Measurements from ENCODE around the gene DECR2. TPM values are rescaled to one million over a fixed set of nuclear protein-coding genes. Genes with fewer than 3 reads are reported as not detected.

DECR2 gene
- total RNA-seq, 1 experiment from 2014 or later: 17.1 TPM

DNA sequence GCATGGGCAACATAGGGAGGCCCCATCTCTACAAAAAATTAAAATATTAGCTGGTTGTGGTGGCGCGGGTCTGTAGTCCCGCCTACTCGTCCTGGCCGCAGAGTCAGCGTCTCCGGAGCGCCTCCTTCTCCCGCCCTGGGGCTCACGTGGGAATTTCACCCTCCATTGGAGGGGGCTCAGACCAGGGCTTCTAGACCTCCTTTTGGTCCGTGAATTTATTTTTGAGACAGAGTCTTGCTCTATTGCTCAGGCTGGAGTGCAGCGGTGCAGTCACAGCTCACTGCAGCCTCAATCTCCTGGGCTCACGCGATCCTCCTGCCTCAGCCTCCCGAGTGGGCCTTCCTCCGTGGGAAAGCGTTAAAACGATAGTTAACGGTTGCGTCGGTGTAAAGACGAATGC is 5.1 kb upstream of the DECR2 start:
- peak overlapping the region; percentile 61 for H3K27ac ChIP-seq (ENCODE audit: low read depth, low read length)
- no peak for DNase-seq (ENCODE audit: low read depth, low spot score)
- no TSS peak for BruUV-seq (replicated peaks)

More for the DNA sequence above, 5.1 kb upstream of the DECR2 start:
- H3K9ac ChIP-seq (ENCODE audit: low read length): peak overlapping the region; percentile 50; the same call in 1 of the 2 replicates
- H3K9me2 ChIP-seq (ENCODE audit: insufficient read depth): no peaks in the 10 kb centered on the region
- no peak for TF ChIP-seq CBX3 (IDR thresholded peaks at IDR 0.05; ENCODE audit: low read depth)
- no peak for TF ChIP-seq CEBPB (IDR thresholded peaks at IDR 0.05; ENCODE audit: low read depth)
- TF ChIP-seq TCF7L2 (IDR thresholded peaks at IDR 0.05; ENCODE audit: borderline replicate concordance, extremely low read depth, insufficient read depth, insufficient read length): no peak
- TF ChIP-seq EZH2 (IDR thresholded peaks at IDR 0.05): no peak
- TF ChIP-seq, protein P1, sequence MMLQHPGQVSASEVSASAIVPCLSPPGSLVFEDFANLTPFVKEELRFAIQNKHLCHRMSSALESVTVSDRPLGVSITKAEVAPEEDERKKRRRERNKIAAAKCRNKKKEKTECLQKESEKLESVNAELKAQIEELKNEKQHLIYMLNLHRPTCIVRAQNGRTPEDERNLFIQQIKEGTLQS (IDR thresholded peaks at IDR 0.05): no peak
- no peak for TF ChIP-seq EZH2phosphoT487 (IDR thresholded peaks at IDR 0.05; ENCODE audit: borderline replicate concordance)
- TF ChIP-seq, protein P2, sequence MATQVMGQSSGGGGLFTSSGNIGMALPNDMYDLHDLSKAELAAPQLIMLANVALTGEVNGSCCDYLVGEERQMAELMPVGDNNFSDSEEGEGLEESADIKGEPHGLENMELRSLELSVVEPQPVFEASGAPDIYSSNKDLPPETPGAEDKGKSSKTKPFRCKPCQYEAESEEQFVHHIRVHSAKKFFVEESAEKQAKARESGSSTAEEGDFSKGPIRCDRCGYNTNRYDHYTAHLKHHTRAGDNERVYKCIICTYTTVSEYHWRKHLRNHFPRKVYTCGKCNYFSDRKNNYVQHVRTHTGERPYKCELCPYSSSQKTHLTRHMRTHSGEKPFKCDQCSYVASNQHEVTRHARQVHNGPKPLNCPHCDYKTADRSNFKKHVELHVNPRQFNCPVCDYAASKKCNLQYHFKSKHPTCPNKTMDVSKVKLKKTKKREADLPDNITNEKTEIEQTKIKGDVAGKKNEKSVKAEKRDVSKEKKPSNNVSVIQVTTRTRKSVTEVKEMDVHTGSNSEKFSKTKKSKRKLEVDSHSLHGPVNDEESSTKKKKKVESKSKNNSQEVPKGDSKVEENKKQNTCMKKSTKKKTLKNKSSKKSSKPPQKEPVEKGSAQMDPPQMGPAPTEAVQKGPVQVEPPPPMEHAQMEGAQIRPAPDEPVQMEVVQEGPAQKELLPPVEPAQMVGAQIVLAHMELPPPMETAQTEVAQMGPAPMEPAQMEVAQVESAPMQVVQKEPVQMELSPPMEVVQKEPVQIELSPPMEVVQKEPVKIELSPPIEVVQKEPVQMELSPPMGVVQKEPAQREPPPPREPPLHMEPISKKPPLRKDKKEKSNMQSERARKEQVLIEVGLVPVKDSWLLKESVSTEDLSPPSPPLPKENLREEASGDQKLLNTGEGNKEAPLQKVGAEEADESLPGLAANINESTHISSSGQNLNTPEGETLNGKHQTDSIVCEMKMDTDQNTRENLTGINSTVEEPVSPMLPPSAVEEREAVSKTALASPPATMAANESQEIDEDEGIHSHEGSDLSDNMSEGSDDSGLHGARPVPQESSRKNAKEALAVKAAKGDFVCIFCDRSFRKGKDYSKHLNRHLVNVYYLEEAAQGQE (IDR thresholded peaks at IDR 0.05; ENCODE audit: low read depth): no peak
- TF ChIP-seq, protein P3, sequence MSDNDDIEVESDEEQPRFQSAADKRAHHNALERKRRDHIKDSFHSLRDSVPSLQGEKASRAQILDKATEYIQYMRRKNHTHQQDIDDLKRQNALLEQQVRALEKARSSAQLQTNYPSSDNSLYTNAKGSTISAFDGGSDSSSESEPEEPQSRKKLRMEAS (IDR thresholded peaks at IDR 0.05): peak; percentile 47; the same call in 1 of the 2 replicates
- peak; percentile 52 for ATAC-seq
- ChIA-PET CTCF (no interaction called here), POLR2A (interaction anchor here (0.5 kb wide), 1 partner anchor 14 kb away, joined by 3 read pairs; no protein-coding TSS in a partner anchor), RAD21 (ENCODE audit: low non-redundant PET in 1 of 2, low total read pairs in 2 of 2, uncharacterized antibody in 2 of 2, unreplicated experiment in 2 of 2) (no interaction called here)
- H3K36me3 ChIP-seq (ENCODE audit: control insufficient read depth in 1 of 2, insufficient read depth in 2 of 2, low read length in 2 of 2): no peaks in the 10 kb centered on the region
- H3K4me3 ChIP-seq (replicated peaks in 1 of 2; ENCODE audit: low read depth in 1 of 2, low read length in 2 of 2): peak overlapping the region; percentile 31 to 47; a peak in 3 of 4 replicates
- H2AFZ ChIP-seq (ENCODE audit: low read depth, low read length, poor library complexity, severe bottlenecking): no peak overlapping the region
- H4K20me1 ChIP-seq (ENCODE audit: insufficient read depth): no peaks in the 10 kb centered on the region
- H3K27me3 ChIP-seq (ENCODE audit: insufficient read depth, low read length): no peaks in the 10 kb centered on the region
- H3K4me1 ChIP-seq (ENCODE audit: control insufficient read depth in 1 of 2, insufficient read depth in 2 of 2, low read length in 2 of 2): peaks cover 3 to 22% of the 10 kb centered on the region in 2 experiments; a peak in 2 of 4 replicates
- H3K79me2 ChIP-seq (ENCODE audit: insufficient read depth, low read length): no peaks in the 10 kb centered on the region
- no peaks in the 10 kb centered on the region; a peak in 1 of 4 replicates for H3K9me3 ChIP-seq (ENCODE audit: control insufficient read depth in 1 of 2, insufficient read depth in 1 of 2, low read depth in 1 of 2, low read length in 2 of 2)
- intact Hi-C loops (cut with micrococcal nuclease): loop anchor here (10.0 kb wide), 1 partner anchor 98 kb away; no protein-coding TSS in a partner anchor
- H3K4me2 ChIP-seq (ENCODE audit: low read length): peak overlapping the region; percentile 73
